Muscle of arm (tissue), 14 donors: ENCODE data around the gene SEC22C. TPM values are rescaled to one million over a fixed set of nuclear protein-coding genes. Genes with fewer than 3 reads are reported as not detected.
"Not testable (repeated sequence)": the region's sequence is repeated elsewhere in the genome, so short reads cannot be mapped to it uniquely, and the experiment has no call there.

ENCODE experiments used
- DNase-seq: peaks from one replicate; pipeline ENCODE4 v3.0.0-alpha.2; 2013
- long read RNA-seq, 11 donors: transcript quantifications; one replicate each; lab custom pipeline, GENCODE V29; 2026
- polyA plus RNA-seq, 12 donors: library from polyadenylated mRNA; unstranded; fragments of 120-200 nt; gene quantifications; one replicate each; pipeline ENCODE4 v1.2.1, GENCODE V29; 2013; ENCODE audit not compliant: insufficient read length in 12 of 12

The SEC22C gene, protein sequence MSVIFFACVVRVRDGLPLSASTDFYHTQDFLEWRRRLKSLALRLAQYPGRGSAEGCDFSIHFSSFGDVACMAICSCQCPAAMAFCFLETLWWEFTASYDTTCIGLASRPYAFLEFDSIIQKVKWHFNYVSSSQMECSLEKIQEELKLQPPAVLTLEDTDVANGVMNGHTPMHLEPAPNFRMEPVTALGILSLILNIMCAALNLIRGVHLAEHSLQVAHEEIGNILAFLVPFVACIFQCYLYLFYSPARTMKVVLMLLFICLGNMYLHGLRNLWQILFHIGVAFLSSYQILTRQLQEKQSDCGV
- polyA plus RNA-seq, result 10 to 100 TPM in 11 of 12 donors, not detected in 1; 19.8 to 29.5 (median 26.5) TPM
- long read RNA-seq, donor 1, partial matches to known transcripts, result 0 of 3 reads
- long read RNA-seq, donor 1, other reads (novel, unspliced or antisense), result 0 of 3 reads
- long read RNA-seq, donor 2, transcript SEC22C-202 (7 exons, 1,608 nt), result major isoform, 5 of 52 reads
- long read RNA-seq, donor 2, partial matches to known transcripts, result 26 of 52 reads
- long read RNA-seq, donor 2, other reads (novel, unspliced or antisense), result 21 of 52 reads
- long read RNA-seq, donor 3, partial matches to known transcripts, result 7 of 9 reads
- long read RNA-seq, donor 3, other reads (novel, unspliced or antisense), result 0 of 9 reads
- long read RNA-seq, donor 4, partial matches to known transcripts, result 14 of 16 reads
- long read RNA-seq, donor 4, other reads (novel, unspliced or antisense), result 0 of 16 reads
- long read RNA-seq, donor 5, partial matches to known transcripts, result 0 of 4 reads
- long read RNA-seq, donor 5, other reads (novel, unspliced or antisense), result 0 of 4 reads
- long read RNA-seq, donor 6, partial matches to known transcripts, result 0 of 2 reads
- long read RNA-seq, donor 6, other reads (novel, unspliced or antisense), result 0 of 2 reads
- long read RNA-seq, donor 7, partial matches to known transcripts, result 24 of 25 reads
- long read RNA-seq, donor 7, other reads (novel, unspliced or antisense), result 0 of 25 reads
- long read RNA-seq, donor 8, partial matches to known transcripts, result 47 of 52 reads
- long read RNA-seq, donor 8, other reads (novel, unspliced or antisense), result 0 of 52 reads
- long read RNA-seq, donor 9, partial matches to known transcripts, result 48 of 53 reads
- long read RNA-seq, donor 9, other reads (novel, unspliced or antisense), result 0 of 53 reads
- long read RNA-seq, donor 10, transcript SEC22C-202 (7 exons, 1,608 nt), result major isoform, 7 of 7 reads
- long read RNA-seq, donor 10, partial matches to known transcripts, result 0 of 7 reads
- long read RNA-seq, donor 10, other reads (novel, unspliced or antisense), result 0 of 7 reads
- long read RNA-seq, donor 11, partial matches to known transcripts, result 0 of 3 reads
- long read RNA-seq, donor 11, other reads (novel, unspliced or antisense), result 0 of 3 reads

DNA sequence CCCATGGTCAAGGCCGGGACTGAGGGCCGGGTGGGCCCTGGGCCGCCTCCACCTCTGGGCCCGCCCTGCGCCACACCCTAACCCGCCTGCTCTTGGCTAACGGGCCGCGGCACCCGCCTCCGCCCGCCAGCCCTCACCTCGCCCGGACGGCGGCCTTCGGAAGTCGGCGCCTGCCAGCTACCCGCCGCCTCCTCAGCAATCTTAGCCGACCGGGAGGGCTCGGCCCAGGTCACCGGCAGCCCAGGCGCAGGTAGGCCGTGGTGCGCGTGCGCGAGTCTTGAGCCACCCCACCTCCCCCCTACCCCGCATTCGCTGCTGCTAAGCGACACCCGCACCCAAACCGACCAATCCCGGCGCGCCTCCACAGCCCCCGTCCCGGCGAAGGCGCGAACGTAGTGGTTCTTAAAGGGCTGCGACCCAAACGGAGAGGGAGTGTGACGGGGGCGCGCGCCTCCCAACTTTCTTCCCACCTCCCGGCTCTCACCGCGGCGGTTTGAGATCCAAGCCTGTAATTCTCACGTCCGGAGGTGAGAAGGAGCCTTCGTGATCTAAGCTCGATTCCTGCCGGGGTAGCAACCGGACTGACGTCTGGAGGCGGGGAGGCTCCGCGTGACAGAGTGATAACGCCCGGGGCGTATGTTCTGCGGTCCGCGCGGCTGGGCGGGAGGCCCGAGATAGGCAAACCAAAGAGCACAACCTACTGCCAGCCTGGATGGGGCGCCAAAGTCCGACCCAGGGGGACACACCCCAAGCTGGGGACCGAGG, at the start of gene SEC22C:
SEC22C (minus strand) TSS at position 259 of the 765 bp plus-strand sequence. CDS start 12,921 bp downstream, outside the sequence.
- DNase-seq, result peak; percentile 92

DNA sequence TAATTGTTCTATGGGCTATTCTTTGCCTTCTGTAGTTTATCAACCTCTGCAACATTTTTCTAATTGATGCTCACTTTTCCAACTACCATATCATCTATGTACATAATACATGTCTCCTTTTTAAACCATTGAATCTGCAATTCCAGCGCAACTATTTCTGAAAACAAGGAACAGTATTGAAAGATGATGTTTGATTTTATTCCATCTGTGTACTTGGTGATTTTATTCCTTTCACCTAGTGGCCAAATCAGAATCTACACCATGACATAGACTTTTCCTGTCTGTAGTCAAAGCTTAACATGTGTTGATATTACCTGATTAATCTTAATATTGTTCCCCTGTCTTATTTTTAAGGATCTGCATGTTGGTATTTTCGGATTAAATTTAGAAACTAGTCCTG, 31.7 kb upstream of the SEC22C start:
- DNase-seq, result no peak

DNA sequence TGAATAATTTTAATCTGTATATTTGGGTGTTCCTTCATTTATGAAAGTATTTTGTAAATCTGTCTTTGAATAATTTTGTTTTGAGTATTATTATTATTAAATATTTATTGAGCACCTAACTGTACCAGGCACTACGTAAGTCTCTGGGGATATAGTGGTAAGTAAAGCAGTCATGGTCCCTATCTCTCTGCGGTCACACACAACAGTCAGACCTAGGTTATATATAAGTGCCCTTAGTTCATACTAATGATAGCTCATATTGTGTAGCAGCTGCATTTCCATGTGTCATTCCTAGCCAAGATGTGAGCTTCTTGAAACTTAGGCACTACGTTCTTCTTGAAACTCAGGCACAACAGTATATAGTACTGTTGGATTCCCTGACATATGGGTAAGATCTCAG, 31.2 kb upstream of the SEC22C start:
- DNase-seq, result no peak

DNA sequence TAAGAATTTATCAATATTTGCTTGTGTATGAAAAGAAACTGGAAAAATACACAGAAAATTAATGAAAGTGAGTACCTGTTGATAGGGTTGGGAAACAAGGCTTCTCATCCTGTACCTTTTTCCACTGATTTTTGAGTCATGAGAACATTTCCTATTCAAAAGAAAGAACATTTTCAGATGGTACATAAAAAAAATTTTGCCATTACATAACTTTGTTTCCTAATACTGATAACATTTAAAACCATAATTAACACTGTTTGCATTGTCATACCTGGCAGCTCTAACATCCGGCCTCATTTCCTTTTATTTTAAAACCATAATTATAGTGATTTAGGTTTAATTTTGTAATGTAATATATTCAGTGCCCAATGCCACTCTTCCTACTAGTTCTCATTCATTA, 30.4 kb upstream of the SEC22C start:
- DNase-seq, result no peak

DNA sequence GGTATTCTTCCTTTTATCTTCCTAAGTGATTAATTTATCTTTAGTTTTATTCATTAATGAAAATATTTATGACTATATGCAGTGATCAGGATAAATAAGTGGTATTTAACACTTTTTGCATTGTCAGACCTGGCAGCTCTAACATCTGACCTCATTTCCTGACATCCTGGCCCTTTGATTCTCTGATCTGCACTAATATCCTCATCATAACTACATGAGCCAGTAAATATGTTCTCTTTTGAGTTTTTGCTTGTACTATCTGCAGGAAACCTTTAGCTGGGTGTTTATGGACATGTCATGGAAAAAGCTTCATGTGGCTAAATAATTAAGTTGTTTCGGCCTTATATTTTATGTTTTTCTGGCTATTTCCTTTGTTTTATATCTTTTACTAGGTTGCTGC, 29.2 kb upstream of the SEC22C start:
- DNase-seq, result no peak

DNA sequence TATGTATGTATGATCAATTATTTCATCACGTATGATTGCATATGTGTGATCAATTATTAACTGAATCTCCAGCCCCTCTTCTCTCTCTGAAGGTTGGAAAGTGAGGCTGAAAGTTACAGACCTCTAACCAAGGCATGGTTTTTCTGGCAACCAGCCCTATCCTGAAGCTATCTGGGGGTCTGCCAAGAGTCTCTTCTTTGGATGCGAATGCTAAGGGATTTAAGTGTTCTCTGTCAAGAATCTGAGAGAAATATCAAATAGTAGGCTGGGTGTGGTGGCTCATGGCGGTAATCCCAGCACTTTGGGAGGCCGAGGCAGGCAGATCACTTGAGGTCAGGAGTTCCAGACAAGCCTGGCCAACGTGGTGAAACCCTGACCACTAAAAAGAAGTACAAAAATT, 26.8 kb upstream of the SEC22C start:
- DNase-seq, result peak; percentile 27

DNA sequence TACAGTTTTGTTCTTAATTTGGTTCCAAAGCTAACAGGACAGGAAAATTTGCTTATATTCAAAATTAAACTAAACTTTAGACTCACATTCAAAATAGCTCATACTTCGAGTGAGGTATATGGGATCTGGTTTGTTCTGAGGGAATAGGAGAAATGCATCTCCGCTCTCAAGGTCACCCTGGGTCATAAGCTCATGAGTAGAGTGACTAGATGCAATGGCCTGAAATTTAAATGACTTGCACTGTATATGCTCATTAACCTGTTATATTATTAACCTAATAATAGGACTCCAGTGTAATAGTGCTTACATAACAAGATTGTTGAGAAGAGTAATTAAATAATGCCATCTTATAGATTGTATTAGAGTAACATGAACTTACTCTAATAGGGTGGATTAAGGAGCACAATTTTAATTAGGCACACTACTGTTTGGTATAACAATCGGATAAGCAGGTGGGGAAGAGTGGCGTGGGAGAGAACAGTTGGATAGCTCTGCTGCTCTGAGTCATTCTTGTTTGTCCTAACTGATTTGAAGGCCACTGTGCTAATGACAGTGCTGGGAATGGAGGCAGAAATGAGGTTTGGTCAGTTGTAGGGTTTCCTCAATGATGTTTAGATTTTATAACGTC, 23.9 kb upstream of the SEC22C start:
- DNase-seq, result no peak

DNA sequence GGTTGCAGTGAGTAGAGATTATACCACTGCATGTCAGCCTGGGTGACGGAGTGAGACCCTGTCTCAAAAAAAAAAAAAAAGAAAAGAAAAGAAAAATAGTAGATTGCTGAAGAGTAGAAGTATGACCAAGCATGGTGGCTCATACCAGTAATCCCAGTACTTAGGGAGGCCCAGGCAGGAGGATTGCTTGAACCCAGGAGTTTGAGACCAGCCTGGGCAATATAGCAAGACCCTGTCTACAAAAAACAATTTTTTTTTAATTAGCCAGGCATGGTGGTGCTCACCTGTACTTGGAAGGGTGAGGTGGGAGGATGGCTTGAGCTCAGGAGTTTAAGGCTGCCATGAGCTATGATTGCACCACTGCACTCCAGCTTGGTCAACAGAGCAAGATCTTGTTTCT, 21.2 kb upstream of the SEC22C start:
- DNase-seq, result no peak

DNA sequence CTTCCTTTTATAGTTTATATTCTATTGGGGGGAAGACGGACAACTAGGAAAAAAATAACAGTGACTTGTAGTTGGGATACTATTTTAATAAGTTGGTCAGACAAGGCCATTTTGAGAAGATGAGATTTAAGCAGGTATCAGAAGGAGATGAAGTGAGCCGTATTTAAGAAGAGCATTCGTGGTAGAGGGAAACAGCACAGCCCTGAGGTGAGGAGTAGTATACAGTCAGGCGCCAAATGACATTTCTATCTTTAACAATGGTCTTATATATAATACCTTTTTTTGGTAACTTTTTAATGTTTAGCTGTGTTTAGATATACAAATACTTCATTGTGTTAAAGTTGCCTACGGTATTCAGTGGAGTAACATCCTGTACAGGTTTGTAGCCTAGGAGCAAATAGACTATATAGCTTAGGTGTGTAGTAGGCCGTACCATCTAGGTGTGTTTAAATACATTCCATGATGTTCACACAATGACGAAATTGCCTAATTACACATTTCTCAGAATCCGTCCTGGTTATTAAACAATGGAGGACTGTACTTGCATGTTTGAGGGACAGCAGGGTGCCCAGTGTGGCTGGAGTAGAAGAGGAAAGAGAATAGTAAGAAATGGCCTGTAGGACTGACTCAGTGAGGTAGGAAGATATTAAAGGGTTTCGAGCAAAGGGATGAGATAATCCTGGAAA, 20.3 kb upstream of the SEC22C start:
- no peak for DNase-seq

DNA sequence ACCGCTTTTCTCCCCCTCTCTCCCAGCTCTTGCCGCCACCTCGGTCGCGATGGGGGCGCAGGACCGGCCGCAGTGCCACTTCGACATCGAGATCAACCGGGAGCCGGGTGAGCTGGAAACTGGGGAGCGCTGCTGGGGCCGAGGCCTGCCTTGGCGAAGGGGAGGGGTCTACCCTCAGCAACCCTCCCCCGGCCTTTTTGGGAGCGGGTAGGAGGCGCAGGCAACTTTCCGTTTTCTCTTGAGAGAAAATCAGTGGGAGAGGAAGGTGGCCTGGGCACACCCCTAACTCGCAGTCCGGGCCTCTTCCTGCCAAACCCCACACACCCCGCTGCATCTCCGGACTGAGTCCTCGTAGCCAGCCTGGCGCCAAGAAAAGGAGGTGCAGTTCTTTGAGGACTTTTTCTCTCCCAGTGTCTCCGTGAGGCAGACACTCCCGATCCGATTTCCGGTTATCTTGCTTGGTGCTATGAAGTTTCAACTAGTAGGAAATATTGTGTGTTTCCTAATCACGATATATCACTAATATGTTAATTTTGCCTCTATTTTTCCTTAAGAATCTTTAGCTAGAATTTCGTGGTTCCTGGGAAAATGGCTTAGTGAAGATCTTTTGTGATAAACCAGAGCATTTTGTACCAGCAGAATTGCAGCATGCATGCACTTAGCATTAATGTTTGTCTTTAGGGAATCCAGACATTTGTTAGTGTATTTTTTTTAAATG, 19.4 kb upstream of the SEC22C start:
- peak; percentile 70 for DNase-seq

DNA sequence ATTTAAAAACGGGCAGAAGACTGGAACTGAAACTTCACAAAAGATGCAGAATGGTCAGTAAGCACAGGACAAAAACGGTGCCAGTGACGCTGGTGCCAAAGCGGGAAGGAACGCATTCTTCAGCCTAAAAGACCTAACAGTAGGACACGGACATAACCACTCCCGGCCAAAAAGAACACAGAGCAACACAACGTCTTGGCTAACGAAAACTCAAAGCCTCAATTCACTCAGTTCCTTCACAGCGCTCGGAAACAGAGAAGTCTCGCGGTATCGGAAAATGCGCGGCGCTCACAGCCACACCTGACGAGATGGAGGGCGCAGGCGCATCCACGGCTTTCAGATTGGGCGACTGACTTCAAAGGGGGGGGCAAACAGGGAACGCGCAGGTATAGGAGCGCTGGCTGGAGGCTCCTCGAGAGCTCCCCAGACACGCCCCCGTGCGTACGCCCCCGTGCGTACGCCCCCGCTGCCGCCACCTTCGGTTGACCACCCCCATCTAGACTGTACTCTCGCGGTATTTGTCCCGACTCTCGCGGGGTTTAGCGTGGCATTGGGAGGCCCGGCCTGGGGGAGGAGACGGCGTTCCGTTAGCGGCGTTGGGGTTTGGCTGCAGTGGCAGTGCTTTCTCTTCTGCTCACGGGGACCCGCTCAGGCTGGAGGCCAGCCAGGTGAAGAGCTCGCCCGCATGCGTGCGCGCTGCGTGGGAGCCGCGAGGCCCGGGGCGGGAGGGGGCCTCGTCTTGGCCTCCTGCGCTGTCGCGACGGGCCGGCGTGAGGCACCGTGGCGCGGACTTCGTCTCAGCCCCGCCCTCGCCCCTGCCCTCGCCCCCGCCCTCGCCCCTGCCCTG, 18.6 kb upstream of the SEC22C start, which contains the start of gene NKTR:
NKTR (plus strand) TSS at position 576 of the 847 bp plus-strand sequence. CDS start 321 bp downstream, outside the sequence.
- DNase-seq, result peak; percentile 99

DNA sequence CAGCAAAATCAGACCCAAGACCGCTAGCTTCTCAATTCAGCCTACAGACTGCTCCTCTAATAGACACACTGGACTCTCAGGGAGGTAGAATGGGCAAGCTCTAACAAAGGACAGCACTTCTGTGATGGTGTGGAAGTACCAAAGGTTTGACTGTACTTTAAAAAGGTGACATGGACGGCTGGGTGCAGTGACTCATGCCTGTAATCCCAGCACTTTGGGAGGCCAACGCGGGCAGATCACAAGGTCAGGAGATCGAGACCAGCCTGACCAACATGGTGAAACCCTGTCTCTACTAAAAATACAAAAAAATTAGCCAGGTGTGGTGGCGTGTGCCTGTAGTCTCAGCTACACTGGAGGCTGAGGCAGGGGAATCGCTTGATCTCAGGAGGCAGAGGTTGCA, 15.3 kb upstream of the SEC22C start:
- DNase-seq, result not testable (repeated sequence)

DNA sequence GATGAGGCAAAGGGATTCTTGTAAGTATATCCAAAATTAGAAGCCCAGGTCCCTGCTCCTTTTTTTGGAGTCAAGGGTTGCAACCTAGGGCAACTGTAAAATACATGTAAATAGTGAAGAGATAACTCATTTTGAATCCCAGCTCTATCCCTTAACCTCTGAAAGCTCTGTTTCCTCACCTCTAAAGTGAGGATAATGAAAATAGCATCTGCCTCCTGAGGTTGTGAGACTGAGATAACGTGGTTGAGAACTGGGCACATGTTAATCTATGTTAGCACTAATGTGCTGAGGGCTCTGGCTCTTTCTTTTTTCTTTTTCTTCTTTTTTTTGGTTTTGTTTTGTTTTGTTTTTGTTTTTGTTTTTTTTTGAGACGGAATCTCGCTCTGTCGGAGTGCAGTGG, 13.9 kb upstream of the SEC22C start:
- no peak for DNase-seq

DNA sequence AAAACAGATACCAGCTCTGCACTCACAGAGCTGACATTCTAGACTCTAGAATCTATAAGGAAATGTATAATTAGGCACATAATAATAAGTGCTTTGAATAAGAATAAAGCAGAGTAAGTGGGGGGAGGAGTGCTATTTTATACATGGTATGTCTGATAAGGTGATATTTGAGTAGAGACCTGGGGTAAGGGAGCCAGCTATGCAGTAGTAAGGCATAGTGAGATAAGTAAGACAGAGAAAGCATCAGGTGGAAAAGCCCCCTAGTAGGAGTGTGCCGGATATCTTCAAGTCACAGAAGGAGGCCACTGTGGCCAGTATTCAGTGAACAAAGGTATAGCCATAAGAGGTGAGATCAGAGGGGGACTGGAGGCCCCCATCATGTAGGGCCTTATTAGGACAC, 11.9 kb upstream of the SEC22C start:
- DNase-seq, result no peak

DNA sequence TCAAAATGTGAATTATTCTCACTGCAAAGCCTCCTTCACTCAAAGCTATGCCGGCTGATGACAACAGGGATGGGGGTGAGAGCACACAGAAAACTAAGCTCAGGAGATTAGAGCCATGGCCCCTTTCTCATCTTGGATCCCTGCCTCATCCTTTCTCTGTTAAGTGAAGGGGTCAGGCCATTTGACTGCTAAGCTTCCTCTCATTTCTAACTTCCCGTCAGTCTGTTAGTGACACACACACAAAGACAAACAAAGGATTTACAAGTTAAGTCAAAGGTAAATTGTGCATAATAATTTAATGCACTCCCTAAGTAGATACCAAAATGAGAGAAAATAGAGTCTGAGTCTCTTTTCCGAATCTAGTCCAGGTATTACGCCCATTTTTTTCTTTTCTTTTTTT, 10.0 kb upstream of the SEC22C start:
- DNase-seq, result no peak

DNA sequence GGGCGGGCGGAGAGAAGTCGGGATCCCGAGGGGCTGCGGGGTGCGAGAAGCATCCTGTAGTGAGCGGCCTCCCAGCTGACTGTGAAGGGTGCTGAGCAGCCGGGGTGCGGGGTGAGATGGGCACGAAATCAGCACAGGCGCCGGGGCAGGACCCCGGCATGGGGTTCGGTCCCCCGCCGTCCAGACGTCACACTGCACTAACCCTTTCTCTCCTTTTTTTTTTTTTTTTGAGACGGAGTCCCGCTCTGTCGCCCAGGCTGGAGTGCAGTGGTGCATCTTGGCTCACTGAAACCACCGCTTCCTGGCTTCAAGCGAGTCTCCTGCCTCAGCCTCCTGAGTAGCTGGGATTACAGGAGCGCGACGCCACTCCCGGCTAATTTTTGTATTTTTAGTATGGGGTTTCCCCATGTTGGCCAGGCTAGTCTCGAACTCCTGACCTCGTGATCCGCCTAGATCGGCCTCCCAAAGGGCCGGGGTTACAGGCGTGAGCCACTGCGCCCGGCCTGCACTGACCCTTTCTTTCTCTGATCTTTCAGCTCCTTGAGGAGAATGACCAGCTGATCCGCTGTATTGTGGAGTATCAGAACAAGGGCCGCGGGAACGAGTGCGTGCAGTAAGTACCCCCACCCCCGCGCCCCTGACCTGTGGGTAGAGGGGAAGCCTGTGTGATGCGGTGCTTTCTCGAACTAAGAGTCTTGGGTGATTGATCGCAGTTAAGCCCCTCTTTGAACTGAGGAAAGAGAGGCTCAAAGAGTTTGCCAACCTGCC, 9.4 kb upstream of the SEC22C start:
- DNase-seq, result no peak
